ENCODE data around the gene SMYD1.

Gene SMYD1

GRCh38 chr2:88078643-88079172 lies 11.1 kb downstream of the SMYD1 start:
- no peak overlapping the region for H3K27ac ChIP-seq
- no peak for TF ChIP-seq CTCF (conservative IDR thresholded peaks at IDR 0.05)
- TF ChIP-seq ZFX (IDR thresholded peaks at IDR 0.05): no peak

GRCh38 chr2:88080545-88080944 lies 12.9 kb downstream of the SMYD1 start:
- no peak for TF ChIP-seq CTCF (conservative IDR thresholded peaks at IDR 0.05)
- TF ChIP-seq ZFX (IDR thresholded peaks at IDR 0.05): no peak
- no peak overlapping the region for H3K27ac ChIP-seq

- H3K27ac ChIP-seq: no peak overlapping the region
- no peak for TF ChIP-seq CTCF (conservative IDR thresholded peaks at IDR 0.05)
- no peak for TF ChIP-seq ZFX (IDR thresholded peaks at IDR 0.05)
Measured at GRCh38 chr2:88081924-88082608, 14.4 kb downstream of the SMYD1 start.

- TF ChIP-seq CTCF (conservative IDR thresholded peaks at IDR 0.05) (no peak), ZFX (IDR thresholded peaks at IDR 0.05) (no peak)
Measured at GRCh38 chr2:88082781-88083180, 15.2 kb downstream of the SMYD1 start.

GRCh38 chr2:88085099-88085498 lies 17.5 kb downstream of the SMYD1 start:
- no peak for TF ChIP-seq ZFX (IDR thresholded peaks at IDR 0.05)
- TF ChIP-seq CTCF (conservative IDR thresholded peaks at IDR 0.05): no peak
- H3K27ac ChIP-seq: no peak overlapping the region

More at GRCh38 chr2:88082781-88083180, 15.2 kb downstream of the SMYD1 start:
- no peak overlapping the region for H3K27ac ChIP-seq

GRCh38 chr2:88085602-88086001 lies 18.0 kb downstream of the SMYD1 start:
- H3K27ac ChIP-seq: no peak overlapping the region
- no peak for TF ChIP-seq CTCF (conservative IDR thresholded peaks at IDR 0.05)
- TF ChIP-seq ZFX (IDR thresholded peaks at IDR 0.05): no peak

GRCh38 chr2:88086401-88086800 lies 18.8 kb downstream of the SMYD1 start:
- H3K27ac ChIP-seq: no peak overlapping the region

More at GRCh38 chr2:88086401-88086800, 18.8 kb downstream of the SMYD1 start:
- TF ChIP-seq CTCF (conservative IDR thresholded peaks at IDR 0.05) (no peak), ZFX (IDR thresholded peaks at IDR 0.05) (no peak)
